K562 (cell line): ENCODE data around the gene VGLL4. TPM values are rescaled to one million over a fixed set of nuclear protein-coding genes. Genes with fewer than 3 reads are reported as not detected.

Experiments
- CREB5 ChIP-seq: fragments of 250-450 bp; sonication (Bioruptor Pico); IDR thresholded peaks from 2 replicates; pipeline ENCODE4 v1.5.0; 2020; ENCODE audit warnings: mild to moderate bottlenecking
- ETS1 ChIP-seq: conservative IDR thresholded peaks from 2 replicates; pipeline ENCODE4 v1.6.1; 2011; ENCODE audit warnings: low read depth, mild to moderate bottlenecking, low read length; ENCODE audit not compliant: control insufficient read depth
- GABPA ChIP-seq: fragments of 200-800 bp; sonication (Bioruptor generic); conservative IDR thresholded peaks from 2 replicates; pipeline ENCODE4 v1.6.1; 2016; ENCODE audit warnings: low read depth, missing genetic modification characterization, missing compliant biosample characterization
- IRF1 ChIP-seq: sonication (generic); formaldehyde crosslinking; IDR thresholded peaks from 2 replicates; pipeline ENCODE4 v1.8.0; 2022; ENCODE audit warnings: missing genetic modification reagents, mild to moderate bottlenecking, borderline replicate concordance
- SETDB1 ChIP-seq: IDR thresholded peaks from one replicate; pipeline ENCODE4 v1.6.1; 2012; ENCODE audit warnings: low read length, control low read depth, inconsistent platforms
- ZBTB40 ChIP-seq, 2 experiments: fragments of 450-650 bp in 1 of 2; sonication (generic) in 1 of 2; formaldehyde crosslinking in 1 of 2; IDR thresholded peaks; 2 replicates each; pipeline versions ENCODE4 v1.7.1 to v1.9.0; 2016 to 2022; ENCODE audit warnings: inconsistent platforms in 1 of 2, mild to moderate bottlenecking in 1 of 2, missing genetic modification reagents in 1 of 2
- polyA plus RNA-seq, 8 experiments: library from polyadenylated mRNA; depleted of rRNA in 4 of 8; stranded (reverse) in 5 of 8; unstranded in 3 of 8; fragments of >200 nt; fragmentation: Nextera tagmentation in 2 of 8; fragmentation: Illumina TruSeq in 1 of 8; extraction: Ambion mirVana in 2 of 8; extraction: Trizol in 1 of 8; gene quantifications; 2 replicates each; pipeline versions ENCODE4 v1.2.1 to v1.2.3, GENCODE V29; 2011 to 2014; ENCODE audit warnings: inconsistent platforms in 1 of 8, missing spikeins in 1 of 8
- total RNA-seq, 7 experiments: library from RNA; depleted of rRNA in 6 of 7; stranded (reverse); fragments of >200 nt in 6 of 7; fragmentation: Illumina TruSeq in 2 of 7; extraction: Trizol in 2 of 7; gene quantifications; 2 replicates each; pipeline versions ENCODE4 v1.2.1 to v1.2.3, GENCODE V29; 2011 to 2021; ENCODE audit warnings: low replicate concordance in 1 of 7

VGLL4 gene
- total and polyA plus RNA-seq, 9 of the 15 experiments (the other 6 are each of a cell fraction or from before 2014, with no cell fraction given) = 0.27 to 10.9 (median 8.6) TPM

- TF ChIP-seq ZBTB40 (IDR thresholded peaks at IDR 0.05) (no peak), ZBTB40 (CRISPR knock-in tag; IDR thresholded peaks at IDR 0.05) (no peak), IRF1 (CRISPR knock-in tag) (no peak), ETS1 (no peak), SETDB1 (no peak), GABPA (tag) (no peak), CREB5 (no peak)
These were observed 36.8 kb upstream of the VGLL4 start (continued) for GRCh38 chr3:11680509-11680908.
